ENCODE data around the gene CLCN3. TPM values are rescaled to one million over a fixed set of nuclear protein-coding genes. Genes with fewer than 3 reads are reported as not detected.

CLCN3 gene
- 55.0 and 64.1 TPM in 2 replicates for total RNA-seq

DNA sequence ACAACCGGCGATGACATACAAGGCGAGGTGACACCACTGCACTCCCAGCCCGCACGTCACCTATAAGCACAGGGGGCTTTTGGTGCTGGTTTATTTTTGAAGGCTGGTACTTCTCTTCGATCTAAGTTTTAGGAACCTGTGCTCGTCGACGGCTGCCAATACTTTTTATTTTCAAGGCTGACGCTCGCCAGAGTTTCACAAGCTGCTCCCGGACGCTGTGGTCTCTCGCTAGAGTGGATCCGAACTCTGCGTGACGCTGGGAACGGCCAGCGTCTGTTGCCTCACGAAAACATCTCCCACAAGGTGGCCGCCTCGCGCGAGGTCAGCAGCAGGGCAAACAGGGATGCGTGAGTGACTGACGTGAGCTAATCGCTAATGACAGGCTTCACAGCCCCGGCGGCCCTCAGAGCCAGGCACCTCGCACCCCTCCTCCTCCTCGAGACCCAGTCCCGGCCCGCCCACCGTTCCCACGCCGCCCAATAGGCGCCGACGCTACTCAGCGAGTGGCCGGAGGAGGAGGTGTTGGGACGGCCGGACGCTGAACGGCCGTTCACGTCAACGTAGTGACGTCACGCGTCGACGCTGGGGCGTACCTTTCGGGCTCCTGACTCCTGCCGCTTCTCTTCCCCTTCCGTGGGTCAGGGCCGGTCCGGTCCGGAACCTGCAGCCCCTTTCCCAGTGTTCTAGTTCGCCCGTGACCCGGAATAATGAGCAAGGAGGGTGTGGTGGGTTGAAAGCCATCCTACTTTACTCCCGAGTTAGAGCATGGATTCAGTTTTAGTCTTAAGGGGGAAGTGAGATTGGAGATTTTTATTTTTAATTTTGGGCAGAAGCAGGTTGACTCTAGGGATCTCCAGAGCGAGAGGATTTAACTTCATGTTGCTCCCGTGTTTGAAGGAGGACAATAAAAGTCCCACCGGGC lies at the start of gene CLCN3:
CLCN3 (plus strand) TSS at position 621 of the 922 bp plus-strand sequence. CDS start 15,351 bp downstream, outside the sequence.

DNA sequence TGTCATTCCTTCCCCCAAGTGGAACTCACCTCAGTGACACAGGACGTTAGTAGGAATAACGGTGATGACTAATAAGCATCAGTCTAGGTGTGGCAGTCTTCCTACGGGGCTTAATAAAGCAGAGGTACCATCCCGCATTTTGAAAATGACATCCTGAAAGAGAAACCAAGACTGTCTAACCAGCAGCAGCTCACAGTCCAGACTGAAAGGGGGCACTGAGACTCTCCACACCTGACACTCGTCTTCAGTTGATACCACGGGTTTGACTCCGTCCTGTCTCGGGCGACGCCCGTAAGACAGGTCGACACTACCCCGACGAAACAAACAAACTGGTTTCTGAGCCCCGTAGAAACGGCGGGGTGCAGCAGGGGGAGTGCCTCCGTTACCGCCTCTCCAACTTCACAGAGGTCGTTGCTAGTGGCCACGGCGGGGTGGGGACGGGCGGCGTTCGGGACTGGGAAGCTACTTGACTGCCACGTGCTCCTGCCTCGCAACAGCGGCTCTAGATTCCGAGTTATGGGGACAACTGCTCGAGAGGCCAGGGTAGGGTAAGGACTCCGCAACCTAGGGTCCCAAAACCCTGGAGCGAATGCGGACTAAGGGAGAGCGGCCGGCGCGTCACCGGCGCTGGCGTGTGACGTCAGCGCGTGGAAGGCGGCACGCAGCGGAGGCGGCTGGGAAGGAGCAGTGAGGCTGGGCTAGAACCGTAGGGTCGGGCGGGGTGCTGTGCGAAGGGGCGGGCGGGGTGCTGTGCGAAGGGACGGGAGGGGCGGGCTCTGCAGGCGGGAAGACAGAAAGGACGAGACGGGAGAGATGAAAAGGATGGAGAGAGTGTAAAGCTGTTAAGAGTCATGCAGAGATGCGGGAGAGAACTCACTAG lies 8.1 kb upstream of the CLCN3 start, which contains the start of gene NEK1:
NEK1 (minus strand) TSS at position 593 of the 880 bp plus-strand sequence. CDS start 9,953 bp downstream, outside the sequence.

DNA sequence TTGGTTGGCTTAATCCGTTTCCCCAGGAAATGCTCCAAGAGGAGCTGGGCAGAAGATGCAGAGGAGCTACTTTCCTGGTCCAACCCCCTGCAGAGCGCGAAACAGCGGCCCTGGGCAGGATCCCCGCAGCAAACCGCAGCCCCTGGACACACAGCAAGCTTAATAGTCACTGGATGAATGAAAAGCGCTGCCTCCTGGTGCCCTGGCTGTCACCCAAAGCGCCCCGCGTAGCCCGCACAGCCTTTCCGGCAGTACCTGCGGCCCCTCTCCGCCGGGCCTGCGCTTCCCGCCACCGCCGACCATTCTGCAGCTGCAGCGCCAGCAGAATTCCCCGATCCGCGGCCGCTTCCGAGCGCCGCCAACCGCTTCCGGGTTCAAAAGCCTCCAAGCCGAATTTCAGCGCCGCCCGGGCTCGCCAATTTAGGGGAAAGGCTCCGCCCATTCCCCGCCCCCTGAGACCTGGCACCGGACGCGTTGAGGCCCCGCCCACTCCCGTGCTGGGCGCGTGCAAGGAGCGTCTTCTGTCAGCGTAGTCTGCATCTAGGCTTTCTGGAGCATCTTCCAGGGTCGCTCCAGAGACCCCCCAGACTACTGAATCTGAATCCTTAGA lies 137.3 kb downstream of the CLCN3 start, which contains the start of gene HPF1:
HPF1 (minus strand) TSS at position 370 of the 610 bp plus-strand sequence; CDS start at position 303, 67 bp downstream.

Other genes starting within 250 kb of the CLCN3 start
- 15.1 and 15.4 TPM in 2 replicates for gene NEK1, start 8.0 kb upstream of the CLCN3 start, total RNA-seq
- 9.8 and 12.0 TPM in 2 replicates for gene HPF1, start 137.4 kb downstream of the CLCN3 start, total RNA-seq